OCI-LY1 (cell line): Measurements from ENCODE around the gene DOCK1.

Experiments
- H2AFZ ChIP-seq: fragments of 200-600 bp; sonication (generic), shearing (Covaris generic); 2 replicates; pipeline ENCODE4 v1.6.0; 2014; ENCODE audit warnings: antibody characterized with exemption, mild to moderate bottlenecking, low read length
- H3F3A ChIP-seq: fragments of 200-600 bp; sonication (generic), shearing (Covaris generic); 2 replicates; pipeline ENCODE4 v1.6.0; 2014; ENCODE audit warnings: mild to moderate bottlenecking, antibody characterized with exemption, low read length, moderate library complexity; ENCODE audit not compliant: insufficient read depth
- H3K27ac ChIP-seq: fragments of 200-600 bp; sonication (generic); 2 replicates; pipeline ENCODE4 v1.5.1; 2014; ENCODE audit warnings: low read length, mixed run types, mild to moderate bottlenecking, low read depth; ENCODE audit not compliant: poor library complexity, severe bottlenecking
- H3K27me3 ChIP-seq: fragments of 200-600 bp; sonication (generic); 2 replicates; pipeline ENCODE4 v1.6.0; 2014; ENCODE audit warnings: antibody characterized with exemption, mild to moderate bottlenecking, low read length, moderate library complexity; ENCODE audit not compliant: insufficient read depth
- H3K36me3 ChIP-seq: fragments of 200-600 bp; sonication (generic); 2 replicates; pipeline ENCODE4 v1.6.1; 2014; ENCODE audit warnings: mild to moderate bottlenecking, antibody characterized with exemption, low read length, moderate library complexity, mixed read lengths; ENCODE audit not compliant: insufficient read depth
- H3K4me1 ChIP-seq: fragments of 200-600 bp; sonication (generic); 2 replicates; pipeline ENCODE4 v1.5.1; 2014; ENCODE audit warnings: mild to moderate bottlenecking, low read length, moderate library complexity; ENCODE audit not compliant: insufficient read depth, severe bottlenecking
- H3K4me2 ChIP-seq: fragments of 200-600 bp; sonication (generic), shearing (Covaris generic); 2 replicates; pipeline ENCODE4 v1.6.1; 2014; ENCODE audit warnings: low read length
- H3K4me3 ChIP-seq: fragments of 200-600 bp; sonication (generic); 2 replicates; pipeline ENCODE4 v1.5.1; 2014; ENCODE audit warnings: low read length, low read depth, mild to moderate bottlenecking, mixed read lengths; ENCODE audit not compliant: poor library complexity, severe bottlenecking
- H3K79me2 ChIP-seq: fragments of 200-600 bp; shearing (Covaris generic); 2 replicates; pipeline ENCODE4 v1.6.1; 2016; ENCODE audit warnings: mixed run types, low read length, mixed read lengths; ENCODE audit not compliant: insufficient read depth
- H3K9ac ChIP-seq: fragments of 200-600 bp; sonication (generic), shearing (Covaris generic); 2 replicates; pipeline ENCODE4 v1.6.1; 2014; ENCODE audit warnings: mild to moderate bottlenecking, low read length, mixed read lengths
- H3K9me2 ChIP-seq: fragments of 200-600 bp; sonication (generic), shearing (Covaris generic); 2 replicates; pipeline ENCODE4 v1.6.1; 2014; ENCODE audit warnings: low read depth, mild to moderate bottlenecking, low read length, mixed read lengths
- H3K9me3 ChIP-seq: fragments of 200-600 bp; shearing (Covaris generic); 2 replicates; pipeline ENCODE4 v1.6.1; 2014; ENCODE audit warnings: low read length, mixed read lengths
- H4K20me1 ChIP-seq: fragments of 200-600 bp; sonication (generic), shearing (Covaris generic); 2 replicates; pipeline ENCODE4 v1.6.0; 2016; ENCODE audit warnings: mild to moderate bottlenecking, low read length; ENCODE audit not compliant: insufficient read depth
- EZH2 ChIP-seq: fragments of 200-600 bp; sonication (generic), shearing (Covaris generic); IDR thresholded peaks from 2 replicates; pipeline ENCODE4 v1.8.0; 2017; ENCODE audit warnings: borderline replicate concordance, mixed run types, mild to moderate bottlenecking, antibody characterized with exemption, low read length, moderate library complexity, mixed read lengths
- TF ChIP-seq, protein P1 (sequence below): fragments of 200-600 bp; sonication (generic), shearing (Covaris generic); IDR thresholded peaks from 2 replicates; pipeline ENCODE4 v1.5.1; 2017; ENCODE audit warnings: mild to moderate bottlenecking, antibody characterized with exemption, low read length, moderate library complexity, mixed read lengths

Gene DOCK1

DNA sequence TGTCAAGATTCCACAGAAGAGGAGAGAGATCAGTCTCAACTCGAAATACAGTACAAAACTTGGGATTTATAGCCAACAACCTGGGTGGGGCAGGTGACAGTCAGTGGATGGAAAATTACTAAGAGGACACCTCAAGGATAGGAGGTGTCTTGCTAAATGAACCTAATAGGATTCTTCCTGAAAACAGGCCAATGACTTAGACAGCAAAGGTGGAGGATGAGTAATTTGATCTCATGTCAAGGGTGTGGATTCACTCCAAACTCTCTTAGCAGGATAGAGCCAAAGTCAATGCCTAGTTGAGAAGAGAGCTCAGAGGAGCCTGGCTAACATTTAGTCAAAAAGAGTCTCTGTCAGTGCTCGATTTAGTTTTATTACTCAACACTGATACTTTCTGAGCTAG, 397.9 kb downstream of the DOCK1 start:
- Histone ChIP-seq H3K9ac (no peak overlapping the region), H3K36me3 (no peaks in the 10 kb centered on the region), H3K4me1 (no peaks in the 10 kb centered on the region), H3K79me2 (no peaks in the 10 kb centered on the region), H3K27me3 (no peaks in the 10 kb centered on the region), H3K27ac (no peak overlapping the region), H3F3A (no peaks in the 10 kb centered on the region), H3K4me2 (no peak overlapping the region), H3K9me2 (no peaks in the 10 kb centered on the region), H4K20me1 (no peaks in the 10 kb centered on the region), H2AFZ (no peak overlapping the region), H3K9me3 (no peaks in the 10 kb centered on the region), H3K4me3 (no peak overlapping the region)
- no peak for TF ChIP-seq EZH2

DNA sequence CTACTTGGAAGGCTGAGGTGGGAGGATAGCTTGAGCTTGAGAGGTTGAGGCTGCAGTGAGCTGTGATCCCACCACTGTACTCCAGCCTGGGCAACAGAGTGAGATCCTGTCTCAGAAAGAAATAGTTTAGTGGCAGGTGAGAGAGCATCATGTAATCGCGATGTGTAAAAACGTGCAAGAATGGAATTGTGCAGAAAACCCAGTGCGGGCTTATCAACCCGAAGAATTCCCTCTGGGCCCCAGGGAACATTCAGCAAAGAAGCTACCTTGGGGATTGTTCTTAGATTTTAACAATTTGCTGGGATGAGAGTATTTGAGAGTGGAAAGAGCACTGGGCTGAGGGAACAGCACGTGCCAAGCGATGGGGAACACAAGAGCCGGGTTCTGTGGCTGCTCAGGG, 398.5 kb downstream of the DOCK1 start:
- no peaks in the 10 kb centered on the region for H3K9me3 ChIP-seq
- no peak for TF ChIP-seq EZH2
- TF ChIP-seq, protein P1, sequence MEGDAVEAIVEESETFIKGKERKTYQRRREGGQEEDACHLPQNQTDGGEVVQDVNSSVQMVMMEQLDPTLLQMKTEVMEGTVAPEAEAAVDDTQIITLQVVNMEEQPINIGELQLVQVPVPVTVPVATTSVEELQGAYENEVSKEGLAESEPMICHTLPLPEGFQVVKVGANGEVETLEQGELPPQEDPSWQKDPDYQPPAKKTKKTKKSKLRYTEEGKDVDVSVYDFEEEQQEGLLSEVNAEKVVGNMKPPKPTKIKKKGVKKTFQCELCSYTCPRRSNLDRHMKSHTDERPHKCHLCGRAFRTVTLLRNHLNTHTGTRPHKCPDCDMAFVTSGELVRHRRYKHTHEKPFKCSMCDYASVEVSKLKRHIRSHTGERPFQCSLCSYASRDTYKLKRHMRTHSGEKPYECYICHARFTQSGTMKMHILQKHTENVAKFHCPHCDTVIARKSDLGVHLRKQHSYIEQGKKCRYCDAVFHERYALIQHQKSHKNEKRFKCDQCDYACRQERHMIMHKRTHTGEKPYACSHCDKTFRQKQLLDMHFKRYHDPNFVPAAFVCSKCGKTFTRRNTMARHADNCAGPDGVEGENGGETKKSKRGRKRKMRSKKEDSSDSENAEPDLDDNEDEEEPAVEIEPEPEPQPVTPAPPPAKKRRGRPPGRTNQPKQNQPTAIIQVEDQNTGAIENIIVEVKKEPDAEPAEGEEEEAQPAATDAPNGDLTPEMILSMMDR, result no peak
- H3F3A ChIP-seq, result no peaks in the 10 kb centered on the region
- no peak overlapping the region for H3K4me3 ChIP-seq
- no peak overlapping the region for H3K9ac ChIP-seq
- H3K4me2 ChIP-seq, result no peak overlapping the region
- H3K79me2 ChIP-seq, result no peaks in the 10 kb centered on the region
- H3K27ac ChIP-seq, result no peak overlapping the region
- no peaks in the 10 kb centered on the region for H3K36me3 ChIP-seq
- no peaks in the 10 kb centered on the region for H3K27me3 ChIP-seq
- H2AFZ ChIP-seq, result no peak overlapping the region
- H4K20me1 ChIP-seq, result no peaks in the 10 kb centered on the region
- no peaks in the 10 kb centered on the region for H3K9me2 ChIP-seq
- no peaks in the 10 kb centered on the region for H3K4me1 ChIP-seq

DNA sequence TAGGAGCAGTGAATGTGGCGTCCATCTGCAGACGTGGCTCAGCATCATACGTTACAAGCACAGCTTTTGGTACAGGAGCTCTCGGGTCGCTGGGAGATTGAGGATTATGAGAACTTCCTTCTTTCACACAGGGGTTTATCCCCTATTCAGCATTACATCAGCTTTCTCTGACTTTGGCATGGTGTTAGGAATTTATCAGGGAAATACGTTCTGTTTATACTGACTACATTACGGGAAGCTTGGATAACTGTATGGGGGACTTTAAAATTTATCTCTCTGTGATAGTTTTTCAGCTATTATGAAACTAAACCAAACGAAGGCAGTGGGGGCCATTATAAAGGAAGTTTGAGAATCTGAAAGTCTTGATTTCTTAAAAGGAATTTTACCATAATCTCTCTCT, 401.3 kb downstream of the DOCK1 start:
- no peaks in the 10 kb centered on the region for H3K79me2 ChIP-seq
- no peaks in the 10 kb centered on the region for H3K9me2 ChIP-seq
- no peaks in the 10 kb centered on the region for H3K4me1 ChIP-seq
- TF ChIP-seq EZH2, result no peak
- TF ChIP-seq, protein P1, result no peak
- H3K27me3 ChIP-seq, result no peaks in the 10 kb centered on the region
- H3K36me3 ChIP-seq, result no peaks in the 10 kb centered on the region
- no peaks in the 10 kb centered on the region for H4K20me1 ChIP-seq
- no peak overlapping the region for H2AFZ ChIP-seq
- no peaks in the 10 kb centered on the region for H3K9me3 ChIP-seq
- no peak overlapping the region for H3K27ac ChIP-seq
- H3K9ac ChIP-seq, result no peak overlapping the region
- no peak overlapping the region for H3K4me3 ChIP-seq
- no peaks in the 10 kb centered on the region for H3F3A ChIP-seq
- H3K4me2 ChIP-seq, result no peak overlapping the region

DNA sequence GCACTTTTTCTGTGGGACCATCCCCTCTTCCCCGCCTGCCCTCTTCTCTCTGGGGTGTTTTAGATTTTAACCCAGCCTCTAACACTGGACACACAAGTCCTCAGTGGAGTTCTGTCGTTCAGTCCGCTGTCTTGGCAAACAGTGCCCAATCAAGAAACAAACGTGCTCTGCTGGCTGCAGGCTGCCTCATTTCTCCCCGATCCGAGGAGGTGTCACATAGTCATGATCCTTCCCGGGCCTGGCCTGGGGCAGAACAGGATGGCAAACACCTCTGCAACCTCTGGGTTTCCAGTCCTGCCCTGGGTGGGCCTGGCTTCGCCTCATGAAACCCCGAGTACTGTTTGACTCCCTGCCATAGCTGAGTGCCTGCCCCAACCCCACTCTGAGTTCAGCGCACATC, 402.1 kb downstream of the DOCK1 start:
- H3K4me2 ChIP-seq, result no peak overlapping the region
- H3K27me3 ChIP-seq, result no peaks in the 10 kb centered on the region
- H3K9me2 ChIP-seq, result no peaks in the 10 kb centered on the region
- no peaks in the 10 kb centered on the region for H4K20me1 ChIP-seq
- no peaks in the 10 kb centered on the region for H3K79me2 ChIP-seq
- TF ChIP-seq, protein P1, result no peak
- no peak for TF ChIP-seq EZH2
- no peaks in the 10 kb centered on the region for H3K4me1 ChIP-seq
- no peak overlapping the region for H3K4me3 ChIP-seq
- H3F3A ChIP-seq, result no peaks in the 10 kb centered on the region
- H2AFZ ChIP-seq, result no peak overlapping the region
- H3K9ac ChIP-seq, result no peak overlapping the region
- H3K36me3 ChIP-seq, result no peaks in the 10 kb centered on the region
- no peaks in the 10 kb centered on the region for H3K9me3 ChIP-seq
- H3K27ac ChIP-seq, result no peak overlapping the region
